Measurements from ENCODE around the gene ATF6B. TPM values are rescaled to one million over a fixed set of nuclear protein-coding genes. Genes with fewer than 3 reads are reported as not detected.

The ATF6B gene
- total and polyA plus RNA-seq, 9 donors, result 27.8 to 100 (median 72.9) TPM

DNA sequence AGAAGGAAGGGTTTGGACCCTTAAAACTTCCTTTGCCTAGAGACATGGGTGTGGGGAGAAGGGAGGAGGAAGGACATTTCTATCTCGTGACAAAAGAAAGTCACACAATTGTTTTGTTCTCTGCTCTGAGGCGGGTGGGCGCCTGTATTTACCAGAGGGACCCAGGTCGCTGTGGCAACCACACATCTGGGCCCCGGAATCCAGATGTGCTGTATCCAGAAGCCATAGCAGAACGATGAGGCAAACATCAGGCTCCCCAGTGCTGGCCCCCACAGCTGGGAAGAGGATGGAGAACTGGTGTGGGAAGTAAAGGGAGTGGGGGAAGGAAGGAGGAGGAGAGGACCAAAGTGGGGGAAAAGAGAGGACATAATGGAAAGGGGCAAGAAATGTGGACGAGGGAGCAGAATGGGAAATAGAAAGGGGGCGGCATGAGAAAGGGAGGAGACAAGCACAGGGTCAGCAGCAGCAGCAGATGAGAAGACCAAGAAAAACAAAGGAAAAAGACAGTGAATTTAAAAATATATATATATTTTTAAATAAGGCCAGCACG, 15.5 kb downstream of the ATF6B start:
- Histone ChIP-seq H3K36me3 (no peaks in the 10 kb centered on the region), H3K4me1 (ENCODE audit: insufficient read depth) (peaks cover 34% of the 10 kb centered on the region), H3K27ac (peak overlapping the region; percentile 57 to 82), H3K4me3 (no peak overlapping the region), H3K9me3 (no peaks in the 10 kb centered on the region), H3K27me3 (no peaks in the 10 kb centered on the region)
- no peak for TF ChIP-seq CTCF (IDR thresholded peaks at IDR 0.05)
- TF ChIP-seq EP300 (IDR thresholded peaks at IDR 0.05), result no peak
- TF ChIP-seq POLR2A (IDR thresholded peaks at IDR 0.05), result no peak
- DNase-seq, result peak in 3 of 5 donors; percentile 49 to 74 (median 51)
- intact Hi-C loops (cut with DNase I), result loop anchor here in 1 of 4 donors (2.0 to 10.0 kb wide), 2 partner anchors 66 to 208 kb away; partner anchors contain the start of gene ZBTB12
- 32 to 42% (median 41%) methylated on average over 9 of the region's 9 CpGs for WGBS, 3 donors

- peak in 4 of 5 donors; percentile 61 to 78 (median 70) for DNase-seq
- TF ChIP-seq CTCF (IDR thresholded peaks at IDR 0.05) (no peak), EP300 (IDR thresholded peaks at IDR 0.05) (no peak), POLR2A (IDR thresholded peaks at IDR 0.05) (no peak)
- peaks cover 40% of the 10 kb centered on the region for H3K4me1 ChIP-seq (ENCODE audit: insufficient read depth)
- intact Hi-C loops (cut with DNase I), result loop anchor here in 1 of 4 donors (2.0 to 10.0 kb wide), 2 partner anchors 65 to 207 kb away; partner anchors contain the start of gene ZBTB12
- 8 to 15% (median 13%) methylated on average over 7 of the region's 7 CpGs for WGBS, 3 donors
- H3K27ac ChIP-seq, result peak overlapping the region; percentile 53 to 82
- H3K36me3 ChIP-seq, result no peaks in the 10 kb centered on the region
- no peak overlapping the region for H3K4me3 ChIP-seq
- H3K27me3 ChIP-seq, result no peaks in the 10 kb centered on the region
- H3K9me3 ChIP-seq, result no peaks in the 10 kb centered on the region
These were observed 16.5 kb downstream of the ATF6B start for GRCh38 chr6:32111424-32112066.

- intact Hi-C loops (cut with DNase I), result loop anchor here in 1 of 4 donors (10.0 kb wide), 1 partner anchor 206 kb away; the partner anchor contains the start of gene ZBTB12
- peaks cover 42% of the 10 kb centered on the region for H3K4me1 ChIP-seq (ENCODE audit: insufficient read depth)
- no peak overlapping the region for H3K4me3 ChIP-seq
- peak overlapping the region in 1 of 2 donors; percentile 82 for H3K27ac ChIP-seq
- WGBS, 3 donors, result 23 to 39% (median 33%) methylated on average over 7 of the region's 7 CpGs
- TF ChIP-seq CTCF (IDR thresholded peaks at IDR 0.05) (no peak), EP300 (IDR thresholded peaks at IDR 0.05) (no peak), POLR2A (IDR thresholded peaks at IDR 0.05) (no peak)
- no peaks in the 10 kb centered on the region for H3K9me3 ChIP-seq
- peak in 3 of 5 donors; percentile 52 to 56 (median 52) for DNase-seq
- no peaks in the 10 kb centered on the region for H3K27me3 ChIP-seq
- no peaks in the 10 kb centered on the region for H3K36me3 ChIP-seq
These were observed 17.4 kb downstream of the ATF6B start for GRCh38 chr6:32110632-32111031.

- H3K36me3 ChIP-seq, result no peaks in the 10 kb centered on the region
- intact Hi-C loops (cut with DNase I), result loop anchor here in 1 of 4 donors (10.0 kb wide), 1 partner anchor 205 kb away; the partner anchor contains the start of gene ZBTB12
- H3K27ac ChIP-seq, result peak overlapping the region in 1 of 2 donors; percentile 81
- H3K27me3 ChIP-seq, result no peaks in the 10 kb centered on the region
- DNase-seq, result no peak
- H3K4me1 ChIP-seq (ENCODE audit: insufficient read depth), result peaks cover 44% of the 10 kb centered on the region
- no peaks in the 10 kb centered on the region for H3K9me3 ChIP-seq
- 37 to 57% (median 39%) methylated on average over 6 of the region's 6 CpGs for WGBS, 3 donors
- H3K4me3 ChIP-seq, result no peak overlapping the region
- TF ChIP-seq EP300 (IDR thresholded peaks at IDR 0.05), result no peak
- no peak for TF ChIP-seq POLR2A (IDR thresholded peaks at IDR 0.05)
- TF ChIP-seq CTCF (IDR thresholded peaks at IDR 0.05), result no peak
These were observed 18.3 kb downstream of the ATF6B start for GRCh38 chr6:32109765-32110160.
